ENCODE results near the gene CERS1.

CERS1 gene

GRCh38 chr19:18941628-18942354 is 45.8 kb upstream of the CERS1 start:
- H3K4me3 ChIP-seq (ENCODE audit: low read depth, low read length), result no peak overlapping the region; the same call in 1 of the 2 replicates
- ChIA-PET POLR2A (no interaction called here), CTCF (interaction anchor here (0.6 kb wide), 1 partner anchor 996 kb away, joined by 3 read pairs; no protein-coding TSS in a partner anchor)
- H3K27ac ChIP-seq (ENCODE audit: extremely low read depth, low read depth, low read length), result no peak overlapping the region
- H3K36me3 ChIP-seq (ENCODE audit: control insufficient read depth in 2 of 2, insufficient read depth in 1 of 2, low read length in 2 of 2), result peaks cover 0 to 4% of the 10 kb centered on the region in 2 experiments; a peak in 2 of 3 replicates
- H3K9me3 ChIP-seq (ENCODE audit: control insufficient read depth, insufficient read depth, low read depth, low read length), result no peaks in the 10 kb centered on the region
- H3K4me1 ChIP-seq (ENCODE audit: control insufficient read depth, insufficient read depth, low read length), result peaks cover 2% of the 10 kb centered on the region; the same call in 1 of the 2 replicates
- TF ChIP-seq ZFP37 (tag by site-specific recombination; IDR thresholded peaks at IDR 0.05) (no peak), ZSCAN5A (tag by site-specific recombination; IDR thresholded peaks at IDR 0.05) (no peak), ZXDB (tag by site-specific recombination; IDR thresholded peaks at IDR 0.05) (no peak), HOXA7 (CRISPR knock-in tag; IDR thresholded peaks at IDR 0.05; ENCODE audit: borderline replicate concordance) (no peak), KLF7 (tag by site-specific recombination; IDR thresholded peaks at IDR 0.05; ENCODE audit: borderline replicate concordance) (no peak), MZF1 (tag by site-specific recombination; IDR thresholded peaks at IDR 0.05; ENCODE audit: borderline replicate concordance) (no peak), PRDM1 (tag by site-specific recombination; IDR thresholded peaks at IDR 0.05) (no peak), ZNF140 (tag by site-specific recombination; IDR thresholded peaks at IDR 0.05) (no peak), ZNF10 (tag by site-specific recombination; IDR thresholded peaks at IDR 0.05) (peak; percentile 70; the same call in 1 of the 2 replicates), GLIS1 (tag by site-specific recombination; IDR thresholded peaks at IDR 0.05) (no peak), ZNF792 (tag by site-specific recombination; IDR thresholded peaks at IDR 0.05) (peak; percentile 87; the same call in 1 of the 2 replicates), ZBTB7A (tag by site-specific recombination; IDR thresholded peaks at IDR 0.05; ENCODE audit: low read depth) (no peak), ZBTB48 (tag by site-specific recombination; IDR thresholded peaks at IDR 0.05) (0 out of 2 replicates have a peak, but pooled peaks have one; percentile 19), GLI2 (tag by site-specific recombination; IDR thresholded peaks at IDR 0.05; ENCODE audit: borderline replicate concordance, low read depth) (no peak), ZNF560 (tag by site-specific recombination; IDR thresholded peaks at IDR 0.05; ENCODE audit: borderline replicate concordance) (no peak), MEIS1 (CRISPR knock-in tag; IDR thresholded peaks at IDR 0.05; ENCODE audit: borderline replicate concordance) (no peak), ZNF37A (tag by site-specific recombination; IDR thresholded peaks at IDR 0.05) (no peak), KLF10 (tag by site-specific recombination; IDR thresholded peaks at IDR 0.05) (no peak), ZNF202 (tag by site-specific recombination; IDR thresholded peaks at IDR 0.05; ENCODE audit: borderline replicate concordance) (no peak), MYNN (tag by site-specific recombination; IDR thresholded peaks at IDR 0.05; ENCODE audit: borderline replicate concordance) (no peak), ZNF350 (tag by site-specific recombination; IDR thresholded peaks at IDR 0.05) (no peak)
- TF ChIP-seq, protein P1, sequence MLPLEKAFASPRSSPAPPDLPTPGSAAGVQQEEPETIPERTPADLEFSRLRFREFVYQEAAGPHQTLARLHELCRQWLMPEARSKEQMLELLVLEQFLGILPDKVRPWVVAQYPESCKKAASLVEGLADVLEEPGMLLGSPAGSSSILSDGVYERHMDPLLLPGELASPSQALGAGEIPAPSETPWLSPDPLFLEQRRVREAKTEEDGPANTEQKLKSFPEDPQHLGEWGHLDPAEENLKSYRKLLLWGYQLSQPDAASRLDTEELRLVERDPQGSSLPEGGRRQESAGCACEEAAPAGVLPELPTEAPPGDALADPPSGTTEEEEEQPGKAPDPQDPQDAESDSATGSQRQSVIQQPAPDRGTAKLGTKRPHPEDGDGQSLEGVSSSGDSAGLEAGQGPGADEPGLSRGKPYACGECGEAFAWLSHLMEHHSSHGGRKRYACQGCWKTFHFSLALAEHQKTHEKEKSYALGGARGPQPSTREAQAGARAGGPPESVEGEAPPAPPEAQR (tag by site-specific recombination; IDR thresholded peaks at IDR 0.05), result no peak
- TF ChIP-seq, protein P2, sequence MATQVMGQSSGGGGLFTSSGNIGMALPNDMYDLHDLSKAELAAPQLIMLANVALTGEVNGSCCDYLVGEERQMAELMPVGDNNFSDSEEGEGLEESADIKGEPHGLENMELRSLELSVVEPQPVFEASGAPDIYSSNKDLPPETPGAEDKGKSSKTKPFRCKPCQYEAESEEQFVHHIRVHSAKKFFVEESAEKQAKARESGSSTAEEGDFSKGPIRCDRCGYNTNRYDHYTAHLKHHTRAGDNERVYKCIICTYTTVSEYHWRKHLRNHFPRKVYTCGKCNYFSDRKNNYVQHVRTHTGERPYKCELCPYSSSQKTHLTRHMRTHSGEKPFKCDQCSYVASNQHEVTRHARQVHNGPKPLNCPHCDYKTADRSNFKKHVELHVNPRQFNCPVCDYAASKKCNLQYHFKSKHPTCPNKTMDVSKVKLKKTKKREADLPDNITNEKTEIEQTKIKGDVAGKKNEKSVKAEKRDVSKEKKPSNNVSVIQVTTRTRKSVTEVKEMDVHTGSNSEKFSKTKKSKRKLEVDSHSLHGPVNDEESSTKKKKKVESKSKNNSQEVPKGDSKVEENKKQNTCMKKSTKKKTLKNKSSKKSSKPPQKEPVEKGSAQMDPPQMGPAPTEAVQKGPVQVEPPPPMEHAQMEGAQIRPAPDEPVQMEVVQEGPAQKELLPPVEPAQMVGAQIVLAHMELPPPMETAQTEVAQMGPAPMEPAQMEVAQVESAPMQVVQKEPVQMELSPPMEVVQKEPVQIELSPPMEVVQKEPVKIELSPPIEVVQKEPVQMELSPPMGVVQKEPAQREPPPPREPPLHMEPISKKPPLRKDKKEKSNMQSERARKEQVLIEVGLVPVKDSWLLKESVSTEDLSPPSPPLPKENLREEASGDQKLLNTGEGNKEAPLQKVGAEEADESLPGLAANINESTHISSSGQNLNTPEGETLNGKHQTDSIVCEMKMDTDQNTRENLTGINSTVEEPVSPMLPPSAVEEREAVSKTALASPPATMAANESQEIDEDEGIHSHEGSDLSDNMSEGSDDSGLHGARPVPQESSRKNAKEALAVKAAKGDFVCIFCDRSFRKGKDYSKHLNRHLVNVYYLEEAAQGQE (tag by site-specific recombination; IDR thresholded peaks at IDR 0.05), result no peak
- TF ChIP-seq, protein P3, sequence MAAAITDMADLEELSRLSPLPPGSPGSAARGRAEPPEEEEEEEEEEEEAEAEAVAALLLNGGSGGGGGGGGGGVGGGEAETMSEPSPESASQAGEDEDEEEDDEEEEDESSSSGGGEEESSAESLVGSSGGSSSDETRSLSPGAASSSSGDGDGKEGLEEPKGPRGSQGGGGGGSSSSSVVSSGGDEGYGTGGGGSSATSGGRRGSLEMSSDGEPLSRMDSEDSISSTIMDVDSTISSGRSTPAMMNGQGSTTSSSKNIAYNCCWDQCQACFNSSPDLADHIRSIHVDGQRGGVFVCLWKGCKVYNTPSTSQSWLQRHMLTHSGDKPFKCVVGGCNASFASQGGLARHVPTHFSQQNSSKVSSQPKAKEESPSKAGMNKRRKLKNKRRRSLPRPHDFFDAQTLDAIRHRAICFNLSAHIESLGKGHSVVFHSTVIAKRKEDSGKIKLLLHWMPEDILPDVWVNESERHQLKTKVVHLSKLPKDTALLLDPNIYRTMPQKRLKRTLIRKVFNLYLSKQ (tag by site-specific recombination; IDR thresholded peaks at IDR 0.05; ENCODE audit: borderline replicate concordance), result no peak
- TF ChIP-seq, protein P4, sequence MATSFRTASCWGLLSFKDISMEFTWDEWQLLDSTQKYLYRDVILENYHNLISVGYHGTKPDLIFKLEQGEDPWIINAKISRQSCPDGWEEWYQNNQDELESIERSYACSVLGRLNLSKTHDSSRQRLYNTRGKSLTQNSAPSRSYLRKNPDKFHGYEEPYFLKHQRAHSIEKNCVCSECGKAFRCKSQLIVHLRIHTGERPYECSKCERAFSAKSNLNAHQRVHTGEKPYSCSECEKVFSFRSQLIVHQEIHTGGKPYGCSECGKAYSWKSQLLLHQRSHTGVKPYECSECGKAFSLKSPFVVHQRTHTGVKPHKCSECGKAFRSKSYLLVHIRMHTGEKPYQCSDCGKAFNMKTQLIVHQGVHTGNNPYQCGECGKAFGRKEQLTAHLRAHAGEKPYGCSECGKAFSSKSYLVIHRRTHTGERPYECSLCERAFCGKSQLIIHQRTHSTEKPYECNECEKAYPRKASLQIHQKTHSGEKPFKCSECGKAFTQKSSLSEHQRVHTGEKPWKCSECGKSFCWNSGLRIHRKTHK (tag by site-specific recombination; IDR thresholded peaks at IDR 0.05), result no peak

Data from HEK293 (cell line).